K562 treated with DMSO at 1 percent for 12 hours (cell line): ENCODE measurements around the gene KRT8. TPM values are rescaled to one million over a fixed set of nuclear protein-coding genes. Genes with fewer than 3 reads are reported as not detected.

Experiments
- total RNA-seq: library from RNA; unstranded; fragments of 300-600 nt; gene quantifications from 2 replicates; pipeline ENCODE4 v1.2.3, GENCODE V29; 2022; ENCODE audit not compliant: insufficient read depth

KRT8 gene
- 398 and 473 TPM in 2 replicates for total RNA-seq

GRCh38 chr12:52904509-52905300, at the start of gene KRT8:
Gene KRT8, minus strand, starts transcription at chr12:52905076. Its CDS starts 95 bp downstream, at chr12:52904981.

GRCh38 chr12:52848661-52849255, 56.1 kb downstream of the KRT8 start, which contains the start of gene KRT78:
Gene KRT78, minus strand, starts transcription at chr12:52848994. Its CDS starts 64 bp downstream, at chr12:52848930.

Other genes with a start within 250 kb of the KRT8 start
- not detected in 2 replicates for gene KRT1, start 224.7 kb downstream of the KRT8 start, total RNA-seq
- gene KRT77, start 201.6 kb downstream of the KRT8 start, total RNA-seq = not detected in 2 replicates
- not detected in 2 replicates for gene KRT76, start 127.7 kb downstream of the KRT8 start, total RNA-seq
- not detected in 2 replicates for gene KRT3, start 109.0 kb downstream of the KRT8 start, total RNA-seq
- gene KRT4, start 91.0 kb downstream of the KRT8 start, total RNA-seq = not detected in 2 replicates
- gene KRT79, start 70.8 kb downstream of the KRT8 start, total RNA-seq = not detected in 2 replicates
- gene KRT78, start 56.1 kb downstream of the KRT8 start, total RNA-seq = not detected in 2 replicates
- gene KRT18, start 44.0 kb upstream of the KRT8 start, total RNA-seq = 337 and 355 TPM in 2 replicates
- gene EIF4B, start 101.4 kb upstream of the KRT8 start, total RNA-seq = 167 and 294 TPM in 2 replicates
- 0.63 and 4.9 TPM in 2 replicates for gene TNS2, start 145.0 kb upstream of the KRT8 start, total RNA-seq
- gene SPRYD3, start 174.3 kb upstream of the KRT8 start, total RNA-seq = 19.2 and 25.3 TPM in 2 replicates
- gene IGFBP6, start 192.6 kb upstream of the KRT8 start, total RNA-seq = 1.1 TPM in 1 of 2 replicates, not detected in the other
- gene SOAT2, start 198.4 kb upstream of the KRT8 start, total RNA-seq = not detected in 2 replicates